Stimulated activated CD4-positive, alpha-beta T cell treated with anti-CD3 and anti-CD28 coated beads, Interleukin-15, amount 100 ng/mL, for 24 hours (primary cell): Measurements from ENCODE around the gene ZNF366.

Experiments used
- DNase-seq: peaks from one replicate; pipeline ENCODE4 v3.0.0-alpha.2; 2020

ZNF366 gene, protein sequence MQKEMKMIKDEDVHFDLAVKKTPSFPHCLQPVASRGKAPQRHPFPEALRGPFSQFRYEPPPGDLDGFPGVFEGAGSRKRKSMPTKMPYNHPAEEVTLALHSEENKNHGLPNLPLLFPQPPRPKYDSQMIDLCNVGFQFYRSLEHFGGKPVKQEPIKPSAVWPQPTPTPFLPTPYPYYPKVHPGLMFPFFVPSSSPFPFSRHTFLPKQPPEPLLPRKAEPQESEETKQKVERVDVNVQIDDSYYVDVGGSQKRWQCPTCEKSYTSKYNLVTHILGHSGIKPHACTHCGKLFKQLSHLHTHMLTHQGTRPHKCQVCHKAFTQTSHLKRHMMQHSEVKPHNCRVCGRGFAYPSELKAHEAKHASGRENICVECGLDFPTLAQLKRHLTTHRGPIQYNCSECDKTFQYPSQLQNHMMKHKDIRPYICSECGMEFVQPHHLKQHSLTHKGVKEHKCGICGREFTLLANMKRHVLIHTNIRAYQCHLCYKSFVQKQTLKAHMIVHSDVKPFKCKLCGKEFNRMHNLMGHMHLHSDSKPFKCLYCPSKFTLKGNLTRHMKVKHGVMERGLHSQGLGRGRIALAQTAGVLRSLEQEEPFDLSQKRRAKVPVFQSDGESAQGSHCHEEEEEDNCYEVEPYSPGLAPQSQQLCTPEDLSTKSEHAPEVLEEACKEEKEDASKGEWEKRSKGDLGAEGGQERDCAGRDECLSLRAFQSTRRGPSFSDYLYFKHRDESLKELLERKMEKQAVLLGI

DNA sequence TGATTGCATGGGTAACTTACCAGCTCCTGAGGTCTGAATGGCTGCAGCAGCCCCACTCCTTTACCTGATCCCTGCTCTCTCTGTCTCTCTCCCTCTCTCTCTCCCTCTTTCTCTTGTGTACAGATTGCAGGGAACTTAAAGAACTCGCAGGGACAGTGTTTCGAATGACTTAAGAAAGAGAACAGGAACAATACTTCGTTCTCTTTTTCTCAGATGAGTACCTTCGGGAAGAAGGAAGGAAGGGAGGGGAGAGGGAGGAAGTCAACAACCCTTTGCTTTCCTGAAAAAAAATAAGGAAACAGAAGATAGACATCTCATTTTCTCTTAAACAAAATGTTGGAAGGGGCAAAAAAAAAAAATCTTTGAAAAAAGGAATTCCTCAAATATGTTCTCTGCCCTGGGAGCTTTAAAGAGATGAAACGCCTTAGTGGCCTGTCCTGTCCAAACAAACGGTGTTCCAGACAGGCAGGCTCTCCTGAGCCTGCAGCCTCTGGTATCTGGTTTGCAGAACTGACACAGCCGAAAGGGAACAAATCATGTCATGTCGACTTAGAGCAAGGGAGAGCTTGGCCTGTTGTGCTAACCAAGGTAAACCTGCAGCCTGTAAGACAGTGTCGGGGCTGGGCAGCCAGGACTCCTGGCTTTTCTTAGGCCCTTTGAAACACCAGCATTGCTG, at the start of gene ZNF366:
Gene ZNF366 (minus strand): TSS at position 180 of the 676 bp plus-strand sequence. CDS start 45,914 bp downstream, outside the sequence.
- DNase-seq = no peak

DNA sequence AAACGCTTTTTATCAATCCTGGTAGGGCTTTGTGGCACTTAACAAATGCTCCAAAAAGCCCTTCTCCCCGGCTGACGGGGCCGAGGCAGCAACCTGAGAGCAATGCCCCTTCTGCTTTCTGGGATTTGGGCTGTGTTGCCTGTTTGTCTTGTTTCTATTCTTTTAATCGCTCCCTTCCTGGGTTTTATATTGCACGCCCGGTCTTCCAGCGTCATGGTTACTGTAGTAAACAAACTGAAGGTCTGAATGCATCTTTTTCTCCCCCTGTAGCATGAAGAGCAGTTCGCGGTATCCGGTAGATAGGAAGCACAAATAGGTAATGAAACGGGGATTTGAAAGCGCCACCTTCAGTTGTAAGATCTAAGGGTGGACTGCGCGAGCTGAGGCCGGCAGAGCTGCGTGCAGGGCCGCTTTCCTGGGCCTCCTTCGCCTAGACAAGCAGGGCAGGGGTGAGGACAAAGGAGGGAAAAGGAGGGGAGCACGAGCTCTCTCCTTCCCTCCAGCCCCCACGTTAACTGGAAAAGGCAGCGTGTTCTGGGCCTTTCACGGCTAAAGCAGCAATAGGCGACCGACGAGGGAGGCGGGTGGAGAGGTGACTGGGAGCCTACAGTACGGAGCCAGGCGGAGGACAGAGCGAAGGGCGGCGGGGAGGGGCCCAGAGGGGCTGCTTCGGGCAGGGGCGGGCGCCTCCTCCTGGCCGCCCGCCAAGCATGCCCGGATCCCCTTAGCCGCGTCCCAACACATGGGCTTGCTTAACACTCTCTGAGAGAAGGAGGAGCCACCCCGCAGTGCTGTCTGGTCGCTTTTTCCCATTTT, 49.3 kb upstream of the ZNF366 start:
- peak; percentile 67 for DNase-seq

DNA sequence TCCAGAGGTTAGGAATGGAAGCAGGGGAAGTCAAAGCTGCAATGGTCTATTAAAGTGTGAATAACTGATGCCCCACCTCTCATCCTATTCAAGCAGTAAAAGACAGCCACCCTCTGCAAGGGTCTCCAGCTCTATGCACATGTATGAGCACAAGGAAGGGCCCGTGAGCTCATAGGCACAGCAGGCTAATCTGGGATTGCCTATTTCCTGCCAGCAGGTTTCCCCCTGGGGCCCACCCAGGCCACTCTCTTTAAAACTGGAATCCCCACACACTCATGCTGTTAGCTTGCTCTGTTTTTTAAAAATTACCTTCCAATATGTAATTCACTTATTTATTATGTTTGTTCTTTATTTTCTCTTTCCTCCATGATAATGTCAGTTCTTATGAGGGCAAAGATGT, 48.7 kb upstream of the ZNF366 start:
- DNase-seq = no peak

DNA sequence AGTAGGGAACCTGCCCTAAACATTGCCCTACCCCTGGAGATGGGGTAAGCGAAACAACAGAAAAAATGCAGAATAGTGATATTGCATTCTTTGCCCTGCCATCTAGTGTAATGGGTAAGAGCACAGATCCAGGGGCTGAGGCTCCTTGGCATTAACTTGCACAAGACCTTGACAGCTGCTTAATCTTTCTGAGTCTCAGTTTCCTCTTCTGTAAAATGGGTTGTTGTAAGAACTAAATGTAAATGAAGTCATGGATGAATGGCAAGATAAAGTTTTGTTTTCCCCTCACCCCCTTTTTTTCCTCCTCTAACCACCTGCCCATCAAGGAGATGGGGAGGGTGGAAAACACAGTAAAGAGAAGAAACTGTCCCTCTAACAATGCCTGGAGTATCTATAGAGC, 47.7 kb upstream of the ZNF366 start:
- DNase-seq = no peak

DNA sequence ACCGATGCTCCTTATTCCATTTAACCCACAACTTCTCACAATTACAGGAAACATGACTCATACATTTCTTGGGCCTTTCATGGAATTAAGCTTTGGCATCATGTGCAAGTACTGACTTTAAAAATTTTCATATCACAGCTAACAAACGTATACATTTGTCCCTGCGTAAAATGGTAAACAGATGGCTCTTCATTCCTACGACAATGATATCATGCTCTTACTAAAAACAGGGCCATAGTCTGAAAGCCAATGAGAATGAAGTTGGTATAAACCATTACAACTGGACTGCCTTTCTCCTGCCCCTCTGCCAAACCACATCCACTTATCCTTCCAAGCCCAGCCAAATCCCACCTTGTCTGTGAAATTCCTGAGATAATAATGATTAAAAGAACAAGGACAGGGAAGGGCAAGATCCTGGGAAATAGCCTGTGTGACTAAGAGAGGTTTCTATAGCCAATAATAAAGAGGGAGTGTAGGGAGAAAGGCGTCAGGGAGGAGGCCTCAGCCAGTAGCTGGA, 44.9 kb upstream of the ZNF366 start:
- DNase-seq = no peak

DNA sequence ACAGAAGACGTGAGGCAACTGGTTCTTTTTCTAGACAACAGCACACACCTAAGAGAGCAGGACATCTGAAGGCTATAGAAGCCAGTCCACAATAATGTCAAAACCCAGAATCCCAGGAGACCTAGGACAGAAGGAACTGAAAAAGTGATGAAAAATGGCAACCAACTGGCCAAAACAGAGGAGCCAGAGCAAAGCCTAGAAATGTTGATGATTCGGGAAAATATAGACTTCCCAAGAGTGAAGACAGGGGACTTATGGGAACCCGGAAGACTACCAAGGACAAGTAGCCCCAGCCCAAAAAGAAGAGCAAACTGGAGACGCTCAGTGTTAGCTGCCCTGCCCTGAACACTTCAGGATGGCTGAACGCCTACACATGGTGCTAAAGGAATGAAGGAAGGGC, 43.4 kb upstream of the ZNF366 start:
- DNase-seq = no peak

DNA sequence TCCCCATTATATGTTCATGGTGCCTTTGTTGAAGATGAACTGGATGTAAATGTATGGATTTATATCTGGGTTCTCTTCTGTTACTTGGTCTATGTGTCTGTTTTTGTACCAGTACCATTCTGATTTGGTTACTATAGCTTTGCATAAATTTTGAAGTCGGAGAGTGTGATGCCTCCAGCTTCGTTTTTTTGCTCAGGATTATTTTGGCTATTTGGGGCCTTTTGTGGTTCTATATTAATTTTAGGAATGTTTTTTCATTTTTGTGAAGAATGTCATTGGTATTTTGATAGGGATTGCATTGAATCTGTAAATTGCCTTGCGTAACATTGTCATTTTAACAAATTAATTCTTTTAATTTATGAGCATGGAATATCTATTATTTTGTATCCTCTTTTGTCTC, 36.6 kb upstream of the ZNF366 start:
- no peak for DNase-seq

DNA sequence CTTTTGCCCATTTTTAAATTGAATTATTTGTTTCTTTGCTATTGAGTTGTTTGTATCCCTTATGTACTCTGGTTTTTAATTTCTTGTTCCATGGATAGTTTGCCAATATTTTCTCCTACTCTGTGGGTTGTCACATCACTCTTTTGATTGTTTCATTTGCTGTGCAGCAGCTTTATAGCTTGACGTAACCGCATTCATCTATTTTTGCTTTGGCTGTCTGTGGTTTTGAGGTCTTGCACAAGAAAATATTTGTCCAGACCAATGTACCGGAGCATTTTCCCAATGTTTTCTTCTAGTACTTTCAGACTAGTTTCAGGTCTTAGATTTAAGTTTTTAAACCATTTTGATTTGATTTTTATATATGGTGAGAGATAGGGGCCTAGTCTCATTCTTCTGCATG, 36.2 kb upstream of the ZNF366 start:
- DNase-seq = no peak

DNA sequence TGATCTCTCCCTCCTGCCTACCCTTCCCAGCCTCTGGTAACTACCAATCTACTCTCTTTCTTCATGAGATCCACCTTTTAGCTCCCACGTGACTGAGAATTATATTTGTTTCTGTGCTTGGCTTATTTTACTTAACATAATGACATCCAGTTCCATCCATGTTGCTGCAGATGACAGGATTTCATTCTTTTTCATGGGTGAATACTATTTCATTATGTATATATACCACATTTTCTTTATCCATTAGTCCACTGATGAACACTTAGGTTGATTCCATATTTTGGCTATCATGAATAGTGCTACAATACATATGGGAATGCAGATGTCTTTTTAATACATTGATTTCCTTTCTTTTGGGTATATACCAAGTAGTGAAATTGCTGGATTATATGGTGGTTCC, 35.5 kb upstream of the ZNF366 start:
- no peak for DNase-seq

DNA sequence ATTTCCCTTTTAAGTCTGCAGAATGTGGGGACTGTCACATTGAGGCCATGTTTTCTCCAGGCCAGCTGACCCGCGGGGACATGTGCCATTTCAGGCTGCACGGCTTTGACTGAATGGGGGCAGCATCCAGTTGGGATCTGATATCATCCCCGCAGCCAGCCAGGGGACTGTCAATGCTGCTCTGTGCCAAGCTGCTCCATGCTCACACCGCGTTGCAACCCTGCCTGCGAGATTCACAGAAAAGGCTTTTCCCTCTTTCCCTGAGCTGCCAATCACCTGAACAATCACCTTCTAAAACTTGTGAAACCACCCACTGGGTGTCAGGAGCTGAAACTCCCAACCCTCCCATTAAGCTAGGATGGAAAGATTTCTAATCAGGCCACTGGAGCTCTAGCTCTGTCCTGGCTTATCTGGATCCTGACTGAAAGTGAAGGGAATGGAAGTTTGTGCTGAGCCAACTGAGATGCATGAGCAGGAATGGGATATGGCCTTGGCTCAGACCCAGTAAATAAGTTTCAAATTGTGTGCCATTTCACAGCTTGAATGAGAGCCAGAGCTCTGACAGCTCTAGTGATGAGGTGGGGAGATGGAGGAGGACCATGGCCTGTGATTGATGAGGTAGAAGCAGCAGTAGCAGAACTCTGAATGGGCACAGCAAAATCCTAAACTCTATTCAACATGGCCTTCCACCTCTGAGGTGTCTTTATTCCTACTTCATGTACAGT, 34.5 kb upstream of the ZNF366 start:
- no peak for DNase-seq

DNA sequence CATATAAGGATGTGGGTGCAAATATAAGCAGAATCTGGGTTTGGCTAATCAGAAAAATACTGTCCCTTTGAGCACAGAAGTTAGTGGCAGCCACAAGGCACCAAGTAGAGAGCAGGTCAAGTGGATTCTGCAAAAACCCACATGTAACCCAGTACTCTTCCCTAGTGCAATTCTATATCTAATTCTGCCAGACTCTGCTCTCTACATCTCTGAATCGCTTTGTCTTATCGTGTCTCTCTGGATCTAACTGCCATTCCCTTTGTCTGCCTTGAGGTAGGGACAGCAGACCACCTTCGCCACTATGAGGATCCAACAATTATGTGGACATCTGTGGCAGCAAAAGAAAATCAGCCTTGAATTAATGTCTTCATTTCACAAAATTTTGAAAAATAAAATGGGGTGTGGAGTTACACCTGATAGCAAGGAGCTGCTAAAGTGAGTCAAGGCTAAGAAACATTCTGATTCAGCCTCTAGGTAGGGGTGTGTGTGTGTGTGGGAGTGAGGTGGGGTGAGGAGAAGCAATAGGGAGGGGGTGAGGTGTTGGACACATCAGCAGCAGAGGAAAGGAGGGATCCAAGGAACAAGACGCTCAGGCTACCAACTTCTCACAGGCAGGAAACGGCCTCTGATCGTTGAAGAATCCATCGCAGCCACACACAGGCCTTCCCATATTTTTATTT, 33.7 kb upstream of the ZNF366 start:
- DNase-seq = no peak

DNA sequence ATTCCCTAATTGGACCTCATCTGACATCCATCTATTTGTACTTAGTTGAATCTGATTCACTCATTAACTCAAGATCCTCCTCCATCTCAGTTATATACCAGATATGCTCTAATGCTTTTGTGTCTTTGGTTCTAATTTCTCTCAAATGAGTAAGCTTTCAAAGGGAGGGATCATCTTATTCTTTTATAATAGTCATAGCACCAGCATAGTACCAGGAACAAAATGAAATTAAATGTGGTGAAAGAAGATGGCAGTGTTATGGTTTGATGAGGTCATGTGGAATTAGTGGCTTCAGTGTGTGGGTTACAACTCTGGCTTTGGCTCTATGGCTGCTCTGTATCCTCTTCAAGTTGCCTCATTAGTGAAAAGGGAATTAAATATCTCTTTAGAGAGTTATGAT, 32.5 kb upstream of the ZNF366 start:
- no peak for DNase-seq

DNA sequence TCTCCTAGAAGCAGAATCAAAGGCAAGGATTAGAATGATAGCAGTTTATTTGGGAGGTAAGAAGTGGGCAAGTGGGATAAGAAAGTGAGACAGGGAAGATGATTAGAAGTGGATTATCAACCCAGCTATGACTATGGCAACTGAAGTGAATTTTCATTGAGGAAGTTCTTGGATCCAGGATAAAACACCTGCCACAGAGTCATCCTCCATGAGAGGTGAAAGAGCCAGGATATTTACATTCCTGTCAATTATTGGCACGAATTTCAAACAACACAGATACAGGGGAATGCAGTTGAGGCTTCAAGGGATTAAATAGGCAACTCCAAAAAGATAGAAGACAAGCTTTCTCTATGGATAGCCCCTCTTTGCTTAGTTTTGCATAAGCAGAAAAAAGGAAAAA, 31.8 kb upstream of the ZNF366 start:
- no peak for DNase-seq

DNA sequence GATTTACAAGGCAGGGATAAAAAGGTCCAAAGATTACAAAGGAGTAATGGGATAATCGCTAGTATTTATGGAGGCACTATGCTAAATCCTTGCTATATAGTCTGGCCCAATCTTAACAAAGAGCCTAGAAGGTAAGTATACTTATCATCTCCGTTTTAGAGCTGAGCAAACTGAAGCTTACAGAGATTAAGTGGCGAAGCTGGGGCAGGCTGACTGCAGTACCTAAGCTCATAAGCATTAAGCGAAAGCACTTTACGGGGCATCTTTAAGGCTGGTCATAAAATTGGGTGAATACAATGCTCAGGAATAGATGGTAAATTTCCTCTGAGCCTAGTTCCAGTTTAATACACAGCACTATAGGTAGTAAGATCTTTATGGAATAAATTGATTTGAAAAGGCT, 30.0 kb upstream of the ZNF366 start:
- no peak for DNase-seq

DNA sequence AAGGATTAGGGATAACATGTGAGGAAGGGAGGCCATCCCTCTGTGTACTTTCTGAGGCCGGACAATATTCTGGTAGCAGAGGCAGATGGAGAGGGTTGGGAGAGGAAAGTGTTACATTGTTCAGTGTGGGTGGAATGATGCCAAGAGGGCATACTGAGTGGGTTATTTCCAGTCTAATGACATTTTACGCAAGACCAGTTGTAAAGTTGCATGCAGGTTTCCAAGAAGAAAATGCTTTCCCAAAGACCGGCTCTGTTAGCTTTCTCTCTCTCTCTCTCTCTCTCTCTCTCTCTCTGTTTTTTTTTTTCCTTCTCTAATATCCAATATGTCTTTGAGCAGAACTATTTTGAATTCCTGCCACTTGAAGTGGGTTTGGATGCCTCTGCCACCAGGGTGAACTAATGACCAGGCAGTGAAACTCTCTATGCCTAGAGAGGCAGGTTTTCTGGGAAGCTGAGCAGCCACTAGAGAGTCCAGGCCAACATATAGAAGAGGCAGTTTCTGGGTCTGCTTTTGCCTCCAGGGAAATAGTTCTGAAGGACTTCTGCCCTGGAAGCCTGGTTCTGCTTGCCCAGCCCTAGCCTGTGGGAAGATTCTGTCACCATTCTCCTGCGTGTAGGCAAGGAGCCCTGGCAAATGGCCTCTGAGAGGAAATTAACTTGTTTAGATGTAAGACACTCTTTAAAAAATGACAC, 24.4 kb upstream of the ZNF366 start:
- no peak for DNase-seq

DNA sequence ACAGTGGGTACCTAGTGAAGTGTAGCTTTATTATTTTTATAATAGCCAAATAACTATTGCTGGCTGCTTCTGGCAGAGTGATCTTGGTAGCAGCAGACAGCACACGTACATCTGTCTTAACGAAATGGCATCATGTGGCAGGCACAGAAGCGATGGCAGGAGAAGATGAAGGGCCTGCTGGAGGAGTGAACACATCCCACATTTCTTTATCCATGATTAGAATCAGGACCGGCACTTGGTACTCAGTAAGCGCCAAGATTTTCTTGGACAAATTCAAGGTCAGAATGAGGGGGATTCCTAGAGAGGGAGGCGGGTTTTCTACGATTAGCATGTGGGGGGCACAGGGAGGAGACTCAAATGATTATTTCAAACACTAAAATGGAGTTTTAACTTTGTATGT, 23.0 kb upstream of the ZNF366 start:
- DNase-seq = no peak

DNA sequence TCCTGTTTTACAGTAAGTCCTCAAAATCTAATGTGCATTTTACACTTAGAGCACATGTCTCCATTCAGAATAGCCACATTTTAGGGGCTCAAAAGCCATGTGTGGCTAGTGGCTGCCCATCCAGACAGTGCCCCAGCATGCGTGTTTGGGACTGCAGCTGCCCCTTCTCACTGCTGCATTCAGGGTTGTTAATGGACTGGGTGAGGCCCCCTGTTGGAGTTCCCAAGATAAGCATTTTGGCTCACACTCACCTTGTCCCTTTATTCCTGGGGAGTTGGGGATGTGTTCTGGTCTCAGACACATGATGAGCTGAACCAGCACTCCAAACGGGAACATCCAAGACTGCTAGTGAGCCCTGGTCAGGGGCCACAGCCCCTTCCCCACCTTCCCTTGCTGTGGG, 22.2 kb upstream of the ZNF366 start:
- DNase-seq = no peak

DNA sequence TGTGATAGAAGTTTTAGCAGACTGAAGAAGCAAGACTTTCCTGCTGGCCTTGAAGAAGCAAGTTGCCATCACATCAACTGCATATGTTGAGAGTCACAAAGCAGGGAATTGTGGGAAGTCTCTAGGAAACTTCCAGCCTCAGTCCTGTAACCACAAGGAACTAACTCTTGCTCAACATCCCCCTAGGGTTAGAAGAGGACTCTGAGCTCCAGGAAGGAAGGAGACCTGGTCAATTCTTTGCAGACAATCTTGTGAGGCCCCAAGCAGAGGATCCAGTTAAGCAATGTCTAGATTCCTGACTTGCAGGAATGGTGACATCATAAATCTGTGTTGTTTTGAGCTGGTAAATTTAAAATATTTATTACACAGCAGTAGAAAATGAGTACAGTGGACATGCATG, 18.6 kb upstream of the ZNF366 start:
- no peak for DNase-seq

DNA sequence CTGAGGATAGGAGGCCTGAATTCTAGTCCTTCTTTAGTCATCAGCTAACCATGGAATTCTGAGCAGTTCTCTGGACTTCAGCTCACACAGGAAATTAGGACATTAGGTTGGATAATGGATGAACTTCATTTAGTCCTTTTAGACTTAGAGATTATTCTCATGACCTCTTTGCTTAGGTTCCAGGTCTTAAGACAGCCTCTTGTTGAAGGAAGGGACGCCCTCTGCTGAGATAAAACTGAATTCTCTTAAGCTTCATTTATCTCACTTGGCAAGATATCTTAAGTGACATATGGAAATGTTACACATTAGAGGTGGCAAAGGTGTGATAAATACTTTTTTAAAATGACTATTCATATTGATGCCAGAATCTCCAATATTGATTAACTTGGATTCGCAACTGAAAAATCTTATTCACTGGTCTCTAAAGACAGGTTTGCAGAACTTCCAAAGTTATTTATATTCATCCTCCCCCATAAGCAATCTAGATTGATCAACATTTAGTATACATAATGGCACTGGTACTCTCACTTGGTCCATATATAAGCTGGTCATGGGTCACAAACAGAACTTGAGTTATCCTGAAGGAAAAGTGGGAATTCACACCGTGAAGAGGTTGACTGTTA, 16.9 kb upstream of the ZNF366 start:
- DNase-seq = no peak

DNA sequence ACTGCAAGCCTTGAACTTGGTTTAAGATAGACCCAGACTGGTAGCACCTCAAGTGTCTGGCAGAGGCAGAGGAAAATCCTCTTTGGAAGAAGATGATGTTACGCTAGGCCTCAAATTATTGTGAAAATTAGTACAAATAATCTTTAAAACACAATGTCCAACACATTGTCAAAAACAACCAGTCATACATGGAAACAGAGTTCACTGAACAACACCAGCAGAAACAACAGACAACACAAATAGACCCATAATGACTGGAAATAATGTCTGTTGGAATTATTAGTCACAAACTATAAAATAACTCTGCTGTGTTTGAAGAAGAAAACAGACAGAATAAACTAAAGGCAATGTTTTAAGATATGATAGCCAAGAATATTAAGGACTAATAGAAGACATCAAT, 15.4 kb upstream of the ZNF366 start:
- no peak for DNase-seq
